ENCODE measurements around the gene SLK.
A peak's percentile ranks its signal among the peaks of the same experiment; 100 is the strongest.

Gene SLK

GRCh38 chr10:104040382-104040781, 73.4 kb downstream of the SLK start:
- H3K27me3 ChIP-seq (replicated peaks) = no peaks in the 10 kb centered on the region
- in situ Hi-C loops (cut with HindIII; ENCODE audit: low pct_ligation_motif_present, low sequenced_read_pairs) = no loop called here
- DNase-seq = no peak
- no peaks in the 10 kb centered on the region for H3K36me3 ChIP-seq (replicated peaks)
- H3K4me3 ChIP-seq (ENCODE audit: low read depth, low read length) = no peak overlapping the region
- no peak overlapping the region for H3K27ac ChIP-seq
- TF ChIP-seq, protein P1, sequence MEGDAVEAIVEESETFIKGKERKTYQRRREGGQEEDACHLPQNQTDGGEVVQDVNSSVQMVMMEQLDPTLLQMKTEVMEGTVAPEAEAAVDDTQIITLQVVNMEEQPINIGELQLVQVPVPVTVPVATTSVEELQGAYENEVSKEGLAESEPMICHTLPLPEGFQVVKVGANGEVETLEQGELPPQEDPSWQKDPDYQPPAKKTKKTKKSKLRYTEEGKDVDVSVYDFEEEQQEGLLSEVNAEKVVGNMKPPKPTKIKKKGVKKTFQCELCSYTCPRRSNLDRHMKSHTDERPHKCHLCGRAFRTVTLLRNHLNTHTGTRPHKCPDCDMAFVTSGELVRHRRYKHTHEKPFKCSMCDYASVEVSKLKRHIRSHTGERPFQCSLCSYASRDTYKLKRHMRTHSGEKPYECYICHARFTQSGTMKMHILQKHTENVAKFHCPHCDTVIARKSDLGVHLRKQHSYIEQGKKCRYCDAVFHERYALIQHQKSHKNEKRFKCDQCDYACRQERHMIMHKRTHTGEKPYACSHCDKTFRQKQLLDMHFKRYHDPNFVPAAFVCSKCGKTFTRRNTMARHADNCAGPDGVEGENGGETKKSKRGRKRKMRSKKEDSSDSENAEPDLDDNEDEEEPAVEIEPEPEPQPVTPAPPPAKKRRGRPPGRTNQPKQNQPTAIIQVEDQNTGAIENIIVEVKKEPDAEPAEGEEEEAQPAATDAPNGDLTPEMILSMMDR (IDR thresholded peaks at IDR 0.05; ENCODE audit: low read depth, low read length, missing control alignments) = no peak

DNA sequence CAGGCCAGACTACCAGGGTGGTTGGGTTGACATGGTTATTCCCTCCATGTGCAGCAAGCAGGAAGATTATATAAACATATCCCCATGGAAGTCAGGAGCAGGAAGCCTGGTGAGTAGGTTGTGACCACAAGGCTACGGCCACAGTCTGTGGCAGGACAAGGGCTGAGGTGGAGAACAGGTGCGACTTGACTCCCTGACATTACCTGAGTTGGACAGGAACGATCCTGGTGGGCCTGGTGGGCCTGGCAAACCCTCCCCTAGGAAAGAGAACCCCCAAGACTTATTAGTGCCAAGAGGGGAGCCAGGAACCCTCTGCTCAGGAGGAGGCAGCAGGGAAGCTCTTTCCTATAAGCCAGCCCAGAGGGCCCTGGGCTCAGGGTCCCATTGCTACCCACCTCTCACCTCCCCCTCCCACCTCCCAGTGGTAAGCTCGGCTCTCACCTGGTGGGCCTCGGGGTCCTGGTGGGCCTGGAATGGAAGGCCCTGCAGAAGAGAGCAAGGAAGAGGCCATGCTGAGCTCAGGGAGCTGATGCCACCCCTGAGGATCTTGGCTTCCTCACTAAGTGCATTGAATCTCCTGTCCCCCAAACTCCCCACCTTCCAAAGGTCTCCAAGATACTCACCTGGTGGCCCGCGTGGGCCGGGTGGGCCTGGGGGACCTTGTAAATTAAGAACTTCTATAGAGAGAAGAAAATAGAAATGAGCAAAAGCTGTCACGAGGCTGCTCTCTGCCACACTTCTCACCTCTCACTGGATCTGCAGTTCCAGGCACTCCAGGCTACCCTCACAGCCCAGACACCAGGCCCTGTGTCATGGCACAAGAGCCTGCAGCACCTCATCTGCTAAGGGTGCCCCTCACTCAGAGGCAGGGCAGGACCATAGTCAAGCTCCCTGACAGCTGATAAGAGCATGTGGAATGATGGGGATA, 74.2 kb downstream of the SLK start:
- H3K36me3 ChIP-seq (replicated peaks) = no peaks in the 10 kb centered on the region
- no peak for DNase-seq
- in situ Hi-C loops (cut with HindIII; ENCODE audit: low pct_ligation_motif_present, low sequenced_read_pairs) = no loop called here

GRCh38 chr10:104041891-104042535, 75.1 kb downstream of the SLK start:
- TF ChIP-seq, protein P1 (IDR thresholded peaks at IDR 0.05; ENCODE audit: low read depth, low read length, missing control alignments) = no peak
- H3K4me3 ChIP-seq (ENCODE audit: low read depth, low read length) = no peak overlapping the region
- H3K36me3 ChIP-seq (replicated peaks) = no peaks in the 10 kb centered on the region
- in situ Hi-C loops (cut with HindIII; ENCODE audit: low pct_ligation_motif_present, low sequenced_read_pairs) = no loop called here
- no peak overlapping the region for H3K27ac ChIP-seq
- DNase-seq = no peak
- no peaks in the 10 kb centered on the region for H3K27me3 ChIP-seq (replicated peaks)

More for the DNA sequence above, 74.2 kb downstream of the SLK start:
- Histone ChIP-seq H3K27ac (no peak overlapping the region), H3K4me3 (ENCODE audit: low read depth, low read length) (no peak overlapping the region), H3K27me3 (replicated peaks) (no peaks in the 10 kb centered on the region)
- TF ChIP-seq, protein P1 (IDR thresholded peaks at IDR 0.05; ENCODE audit: low read depth, low read length, missing control alignments) = no peak

GRCh38 chr10:104043185-104043830, 76.4 kb downstream of the SLK start:
- TF ChIP-seq, protein P1 (IDR thresholded peaks at IDR 0.05; ENCODE audit: low read depth, low read length, missing control alignments) = no peak
- DNase-seq = peak; percentile 20
- no peaks in the 10 kb centered on the region for H3K27me3 ChIP-seq (replicated peaks)
- H3K4me3 ChIP-seq (ENCODE audit: low read depth, low read length) = no peak overlapping the region
- H3K36me3 ChIP-seq (replicated peaks) = no peaks in the 10 kb centered on the region
- H3K27ac ChIP-seq = no peak overlapping the region
- in situ Hi-C loops (cut with HindIII; ENCODE audit: low pct_ligation_motif_present, low sequenced_read_pairs) = no loop called here

DNA sequence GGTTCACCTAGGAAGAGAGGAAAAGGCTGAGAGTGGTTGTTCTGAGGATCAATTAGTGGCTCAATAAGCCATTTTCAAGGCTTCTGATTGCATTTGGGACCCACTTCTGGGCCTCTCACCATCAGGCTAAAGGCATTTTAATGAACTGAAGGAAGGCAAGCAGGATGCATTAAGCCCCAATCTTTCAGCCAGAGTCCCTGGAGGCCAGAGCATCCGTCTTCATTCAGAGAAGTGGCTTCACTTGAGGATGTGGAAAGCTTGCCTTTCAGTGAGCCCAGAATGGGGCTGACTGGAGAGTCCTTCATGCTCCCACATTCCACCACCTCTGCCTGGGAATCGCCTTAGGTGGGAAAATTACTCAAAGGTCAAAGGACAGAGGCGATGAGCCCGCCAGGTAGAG, 76.9 kb downstream of the SLK start:
- no peak for DNase-seq
- Histone ChIP-seq H3K27ac (no peak overlapping the region), H3K36me3 (replicated peaks) (no peaks in the 10 kb centered on the region), H3K27me3 (replicated peaks) (no peaks in the 10 kb centered on the region), H3K4me3 (ENCODE audit: low read depth, low read length) (no peak overlapping the region)
- TF ChIP-seq, protein P1 (IDR thresholded peaks at IDR 0.05; ENCODE audit: low read depth, low read length, missing control alignments) = no peak
- in situ Hi-C loops (cut with HindIII; ENCODE audit: low pct_ligation_motif_present, low sequenced_read_pairs) = no loop called here

All from brain microvascular endothelial cell (primary cell).